Activated T-cell treated with anti-CD3 and anti-CD28 coated beads for 4 hours (primary cell): ENCODE results near the gene AK9.
"Not testable (repeated sequence)": the region's sequence is repeated elsewhere in the genome, so short reads cannot be mapped to it uniquely, and the experiment has no call there.

Experiments
- DNase-seq: peaks from one replicate; pipeline ENCODE4 v3.0.0-alpha.2; 2020

Gene AK9

GRCh38 chr6:109623288-109623687 lies 67.7 kb downstream of the AK9 start:
- no peak for DNase-seq

- no peak for DNase-seq
These were observed 78.7 kb downstream of the AK9 start for GRCh38 chr6:109612268-109612667.

GRCh38 chr6:109611502-109611901 lies 79.5 kb downstream of the AK9 start:
- DNase-seq = no peak

GRCh38 chr6:109610590-109610989 lies 80.4 kb downstream of the AK9 start:
- no peak for DNase-seq

GRCh38 chr6:109609737-109610136 lies 81.3 kb downstream of the AK9 start:
- no peak for DNase-seq

GRCh38 chr6:109606359-109606758 lies 84.6 kb downstream of the AK9 start:
- DNase-seq = no peak

GRCh38 chr6:109595998-109596397 lies 95.0 kb downstream of the AK9 start:
- DNase-seq = no peak

GRCh38 chr6:109580519-109580918 lies 110.5 kb downstream of the AK9 start:
- no peak for DNase-seq

GRCh38 chr6:109579361-109579760 lies 111.6 kb downstream of the AK9 start:
- DNase-seq = no peak

- not testable (repeated sequence) for DNase-seq
These were observed 121.1 kb downstream of the AK9 start for GRCh38 chr6:109569901-109570300.

GRCh38 chr6:109561844-109562243 lies 129.2 kb downstream of the AK9 start:
- no peak for DNase-seq

GRCh38 chr6:109531446-109531845 lies 159.6 kb downstream of the AK9 start:
- DNase-seq = no peak

GRCh38 chr6:109527989-109528388 lies 163.0 kb downstream of the AK9 start:
- no peak for DNase-seq

GRCh38 chr6:109526905-109527628 lies 163.9 kb downstream of the AK9 start:
- DNase-seq = peak; percentile 39

GRCh38 chr6:109524129-109524528 lies 166.9 kb downstream of the AK9 start:
- no peak for DNase-seq

- no peak for DNase-seq
These were observed 167.5 kb downstream of the AK9 start for GRCh38 chr6:109523478-109523877.

GRCh38 chr6:109521080-109521479 lies 169.9 kb downstream of the AK9 start:
- DNase-seq = no peak

GRCh38 chr6:109519647-109520046 lies 171.4 kb downstream of the AK9 start:
- DNase-seq = not testable (repeated sequence)

GRCh38 chr6:109516929-109517328 lies 174.1 kb downstream of the AK9 start:
- no peak for DNase-seq

- DNase-seq = no peak
These were observed 175.1 kb downstream of the AK9 start for GRCh38 chr6:109515781-109516409.

GRCh38 chr6:109514946-109515345 lies 176.1 kb downstream of the AK9 start:
- no peak for DNase-seq

GRCh38 chr6:109513571-109514071 lies 177.4 kb downstream of the AK9 start:
- no peak for DNase-seq

- no peak for DNase-seq
These were observed 178.7 kb downstream of the AK9 start for GRCh38 chr6:109512271-109512817.

GRCh38 chr6:109511832-109512231 lies 179.2 kb downstream of the AK9 start:
- no peak for DNase-seq
